NCI-H446 (cell line): ENCODE measurements around the gene POMC.
"Not testable (repeated sequence)": the region's sequence is repeated elsewhere in the genome, so short reads cannot be mapped to it uniquely, and the experiment has no call there.

Experiments
- DNase-seq, 2 experiments: peaks; one replicate each; lab custom pipeline; 2025; lab: John Stamatoyannopoulos, UW

POMC gene

GRCh38 chr2:25132299-25132635, 36.1 kb downstream of the POMC start:
- no peak for DNase-seq

- no peak for DNase-seq
These were observed 36.6 kb downstream of the POMC start for GRCh38 chr2:25131567-25132298.

- DNase-seq, result no peak
These were observed 37.2 kb downstream of the POMC start for GRCh38 chr2:25131253-25131566.

GRCh38 chr2:25129901-25130520, 38.4 kb downstream of the POMC start:
- DNase-seq, result no peak

GRCh38 chr2:25127646-25128045, 40.7 kb downstream of the POMC start:
- DNase-seq, result peak in 1 of 2 experiments; percentile 70

- DNase-seq, result not testable (repeated sequence)
These were observed 41.3 kb downstream of the POMC start for GRCh38 chr2:25127071-25127470.

- no peak for DNase-seq
These were observed 42.4 kb downstream of the POMC start for GRCh38 chr2:25125976-25126375.

- DNase-seq, result no peak
These were observed 43.2 kb downstream of the POMC start for GRCh38 chr2:25125189-25125588.

- DNase-seq, result no peak
These were observed 44.7 kb downstream of the POMC start for GRCh38 chr2:25123682-25124081.

- DNase-seq, result no peak
These were observed 46.0 kb downstream of the POMC start for GRCh38 chr2:25122367-25122766.

- DNase-seq, result no peak
These were observed 49.1 kb downstream of the POMC start for GRCh38 chr2:25119263-25119662.

- DNase-seq, result no peak
These were observed 51.4 kb downstream of the POMC start for GRCh38 chr2:25116956-25117355.

- DNase-seq, result no peak
These were observed 52.5 kb downstream of the POMC start for GRCh38 chr2:25115902-25116301.

- DNase-seq, result no peak
These were observed 53.0 kb downstream of the POMC start for GRCh38 chr2:25115249-25115883.

GRCh38 chr2:25112113-25112512, 56.3 kb downstream of the POMC start:
- DNase-seq, result no peak
